GM19438 (cell line): ENCODE measurements around the gene ABHD5.

Experiments used
- ATAC-seq: cut with Tn5 transposase; IDR thresholded peaks from one replicate; pipeline ENCODE4 v1.9.1; 2021; ENCODE audit warnings: low read depth; ENCODE audit not compliant: unreplicated experiment

Gene ABHD5

GRCh38 chr3:43684944-43685343 is 5.8 kb upstream of the ABHD5 start:
- ATAC-seq: no peak

DNA sequence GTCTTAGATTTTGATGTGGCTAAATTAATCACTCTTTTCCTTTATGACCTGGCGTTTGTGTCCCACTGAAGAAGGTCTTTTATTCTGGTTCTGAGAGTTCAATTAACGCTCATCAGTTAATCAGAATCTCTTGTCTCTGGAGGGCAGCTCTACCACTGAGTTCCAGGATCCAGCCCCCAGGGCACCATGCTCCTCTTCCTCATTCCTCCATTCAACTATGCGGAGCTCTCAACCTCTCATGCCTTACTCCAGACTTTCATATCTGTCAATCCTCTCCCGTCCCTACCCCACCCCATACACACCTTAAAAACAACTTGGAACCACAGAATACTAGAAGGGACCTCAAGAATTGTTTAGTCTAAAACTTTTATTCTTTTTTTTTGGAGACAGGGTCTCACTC is 4.8 kb upstream of the ABHD5 start:
- ATAC-seq: no peak

GRCh38 chr3:43686333-43686699 is 4.4 kb upstream of the ABHD5 start:
- no peak for ATAC-seq

DNA sequence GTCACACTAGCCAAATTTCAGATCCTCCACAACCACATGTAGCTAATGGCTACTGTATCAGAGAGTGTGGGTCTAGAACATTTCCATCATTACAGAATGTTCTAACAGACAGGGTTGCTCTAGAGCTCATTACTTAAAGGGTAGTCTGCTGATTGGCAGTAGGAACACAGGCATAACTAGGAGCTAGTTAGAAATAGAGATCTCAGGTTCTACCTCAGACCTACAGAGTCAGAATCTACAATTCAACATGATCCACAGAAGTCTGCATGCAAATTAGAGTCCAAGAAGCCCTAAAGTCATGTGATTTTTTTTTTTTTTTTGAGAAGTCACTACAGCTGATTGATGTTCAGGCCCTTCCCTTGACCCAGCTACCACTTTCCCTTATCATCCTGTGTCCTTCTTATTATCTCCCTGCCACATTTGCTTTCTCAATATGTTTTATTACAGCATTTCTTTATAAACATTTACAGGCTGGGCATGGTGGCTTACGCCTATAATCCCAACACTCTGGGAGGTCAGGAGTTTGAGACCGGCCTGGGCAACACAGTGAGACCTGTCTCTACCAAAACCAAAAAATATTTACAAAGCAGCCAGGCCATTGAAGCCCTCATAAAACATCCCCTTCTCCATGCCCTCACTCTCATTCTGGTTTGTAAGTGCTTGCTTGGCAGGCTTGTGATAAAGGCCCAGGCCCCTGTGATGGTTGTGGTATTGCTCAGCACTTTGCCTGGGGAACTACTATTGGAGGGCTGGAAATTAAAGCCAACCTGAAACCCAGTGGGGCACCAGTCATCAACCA is 3.8 kb upstream of the ABHD5 start:
- ATAC-seq: no peak

DNA sequence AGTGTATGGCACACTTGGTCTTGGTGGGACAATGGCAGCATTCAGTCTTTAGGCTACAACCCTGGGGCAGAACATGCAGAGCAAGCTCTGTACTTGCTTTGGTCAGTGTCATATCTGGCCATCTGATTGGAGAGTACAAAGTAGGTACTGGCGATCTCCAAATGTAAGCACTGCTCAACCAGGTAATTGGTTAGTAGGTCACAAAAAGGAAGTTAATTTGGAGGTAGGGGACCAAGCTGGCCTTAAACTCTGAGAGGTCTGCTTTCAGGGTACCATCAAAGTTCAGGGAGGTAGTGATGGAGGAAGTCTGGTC is 3.3 kb upstream of the ABHD5 start:
- no peak for ATAC-seq

- no peak for ATAC-seq
Measured at GRCh38 chr3:43688245-43688650, 2.5 kb upstream of the ABHD5 start.

GRCh38 chr3:43689166-43689565 is 1.6 kb upstream of the ABHD5 start:
- ATAC-seq: no peak

GRCh38 chr3:43689766-43690399 is 855 bp upstream of the ABHD5 start:
- peak; percentile 22 for ATAC-seq

DNA sequence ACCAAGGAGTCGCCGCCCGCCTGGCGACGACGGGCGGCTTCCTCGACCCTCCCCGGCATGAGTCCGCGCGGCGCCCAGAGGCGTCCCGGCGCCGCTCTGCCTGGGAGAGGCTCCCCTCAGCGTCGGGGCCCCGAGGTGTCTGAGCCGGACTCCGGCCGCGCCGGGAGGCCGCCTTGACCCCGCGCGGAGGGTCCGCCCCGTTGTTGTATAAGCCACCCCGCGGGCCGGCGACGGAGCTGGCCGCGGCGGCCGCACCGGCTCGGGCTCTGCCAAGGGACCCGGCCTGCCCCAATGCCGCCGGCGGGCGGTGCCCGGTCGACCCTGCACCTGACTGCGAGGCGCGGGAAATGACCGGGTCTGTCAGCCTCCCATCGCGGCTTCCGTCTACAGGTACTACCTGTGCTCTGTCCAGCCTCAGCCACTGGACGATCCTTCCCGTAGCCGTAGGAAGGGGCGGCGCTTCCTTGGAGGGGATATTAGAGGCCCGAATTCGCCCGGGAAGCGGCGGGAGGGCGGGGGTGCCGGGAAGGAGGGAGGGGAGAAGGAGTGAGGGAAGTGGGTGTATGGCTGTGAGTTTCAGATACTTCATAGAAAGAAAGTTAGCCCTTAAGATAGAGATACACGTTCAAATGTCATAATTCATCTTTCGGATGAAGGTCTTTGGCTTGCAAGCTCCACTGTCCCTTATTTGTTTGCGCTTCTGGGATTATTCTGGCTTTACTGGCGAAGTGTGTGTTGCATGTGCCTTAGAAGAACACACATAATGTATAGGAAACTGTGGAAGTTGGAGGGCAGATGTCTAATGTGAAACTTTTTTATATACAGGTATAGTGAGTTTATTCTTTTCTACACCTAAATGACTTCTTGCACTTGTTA is 620 bp downstream of the ABHD5 start:
- peak; percentile 43 for ATAC-seq

DNA sequence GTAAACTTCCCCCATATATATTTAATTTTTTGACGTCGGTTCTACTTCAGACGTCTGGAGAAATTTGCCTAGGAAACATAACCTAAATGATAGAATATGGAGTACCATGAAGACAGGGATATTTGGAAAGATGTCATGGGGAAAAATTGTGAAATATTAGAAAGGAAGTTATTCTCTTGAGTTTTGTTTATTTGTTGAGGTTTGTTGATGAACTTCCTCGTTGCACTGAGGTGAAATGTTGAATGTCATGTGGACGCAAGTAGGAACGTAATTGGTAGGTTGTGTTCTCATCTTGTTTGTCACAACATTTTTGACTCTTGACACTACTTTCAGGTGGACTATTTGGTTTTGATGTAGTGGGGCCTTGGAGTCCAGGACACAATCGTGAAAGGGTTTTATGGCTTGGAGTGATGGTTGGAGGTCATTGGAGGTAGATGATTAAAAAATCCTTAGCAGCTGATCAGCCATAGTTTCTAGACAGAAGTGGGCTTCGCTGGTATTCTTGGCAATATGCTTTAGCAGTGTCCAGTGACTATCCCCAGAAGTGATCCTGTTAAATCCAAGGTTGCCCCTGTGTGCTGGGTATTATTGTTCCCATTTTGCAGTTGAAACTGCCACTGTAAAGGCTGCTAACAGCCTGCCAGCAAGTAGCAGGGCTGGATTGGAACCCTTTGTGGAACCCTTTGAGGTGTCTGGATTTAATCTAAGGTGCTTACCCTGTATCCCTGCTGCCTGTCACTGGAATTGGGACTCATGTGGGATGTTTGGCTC is 1.5 kb downstream of the ABHD5 start:
- ATAC-seq: no peak

GRCh38 chr3:43692971-43693370 is 2.2 kb downstream of the ABHD5 start:
- no peak for ATAC-seq

- no peak for ATAC-seq
Measured at GRCh38 chr3:43693594-43693993, 2.9 kb downstream of the ABHD5 start.

GRCh38 chr3:43695443-43695842 is 4.7 kb downstream of the ABHD5 start:
- ATAC-seq: no peak

DNA sequence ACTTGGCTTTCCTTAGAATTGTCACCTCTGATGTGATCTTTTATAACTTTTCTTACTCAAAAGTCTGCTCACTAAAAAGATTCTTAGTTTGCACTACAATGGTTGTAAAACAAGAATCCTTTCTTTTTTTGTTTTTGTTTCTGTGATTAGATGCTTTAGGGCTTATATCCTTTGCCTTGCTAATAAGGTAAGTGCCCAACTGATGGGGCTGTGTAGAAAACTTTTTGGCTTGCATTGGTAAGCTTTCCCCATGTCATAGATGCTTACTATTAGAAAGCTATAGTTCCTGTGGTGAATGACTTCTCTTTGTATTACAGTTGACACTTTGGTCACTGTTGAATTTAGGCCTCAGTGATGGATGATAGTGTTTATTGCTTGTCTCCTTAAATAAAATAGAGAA is 5.1 kb downstream of the ABHD5 start:
- ATAC-seq: no peak

- ATAC-seq: no peak
Measured at GRCh38 chr3:43696441-43696840, 5.7 kb downstream of the ABHD5 start.

GRCh38 chr3:43696881-43697280 is 6.1 kb downstream of the ABHD5 start:
- no peak for ATAC-seq

GRCh38 chr3:43699864-43700263 is 9.1 kb downstream of the ABHD5 start:
- ATAC-seq: peak; percentile 83

DNA sequence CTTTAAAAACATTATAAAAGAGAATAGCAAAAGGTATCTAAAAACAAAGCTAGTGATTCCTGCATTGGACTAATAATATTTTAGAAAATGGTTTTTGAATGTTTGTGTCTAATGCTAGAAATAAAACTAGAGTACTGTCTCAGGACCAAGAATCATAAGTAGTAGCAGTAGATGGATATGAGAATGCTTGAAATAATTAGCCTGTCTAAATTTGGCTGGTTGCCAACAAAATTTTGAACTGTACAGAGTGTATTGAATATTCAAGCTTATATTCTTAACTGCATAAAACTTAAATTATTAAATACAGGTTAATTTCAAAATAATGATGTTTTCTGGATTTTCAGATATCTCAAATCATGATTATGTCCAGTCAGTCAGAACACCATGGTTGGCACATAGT is 14.0 kb downstream of the ABHD5 start:
- ATAC-seq: no peak

- ATAC-seq: no peak
Measured at GRCh38 chr3:43706342-43706741, 15.6 kb downstream of the ABHD5 start.

GRCh38 chr3:43707266-43707665 is 16.5 kb downstream of the ABHD5 start:
- ATAC-seq: no peak

- ATAC-seq: no peak
Measured at GRCh38 chr3:43707998-43708397, 17.3 kb downstream of the ABHD5 start.
